MCF 10A (cell line): ENCODE data around the gene EIF2S3. TPM values are rescaled to one million over a fixed set of nuclear protein-coding genes. Genes with fewer than 3 reads are reported as not detected.
"Not testable (repeated sequence)": the region's sequence is repeated elsewhere in the genome, so short reads cannot be mapped to it uniquely, and the experiment has no call there.

Experiments used
- BruUV-seq: library from RNA; stranded (reverse); fragments of 400-500 nt; replicated peaks from 2 replicates; lab custom pipeline; 2021; lab: Mats Ljungman, UMichigan
- CTCF ChIA-PET: fragments of 300-600 bp; sonication (Branson Sonifier 250); formaldehyde crosslinking; extraction: SDS; loops from one replicate; lab custom pipeline; 2021; ENCODE audit warnings: antibody characterized with exemption, inconsistent platforms; lab: Yijun Ruan, JAX
- POLR2A ChIA-PET: fragments of 300-600, 350-650 bp; sonication (Branson Sonifier 250); formaldehyde crosslinking; extraction: SDS; loops from one replicate; lab custom pipeline; 2020; ENCODE audit warnings: antibody characterized with exemption, inconsistent platforms; lab: Yijun Ruan, JAX
- DNase-seq: peaks from one replicate; pipeline ENCODE4 v3.0.0-alpha.2; 2018; ENCODE audit not compliant: unreplicated experiment
- H3K27ac Mint-ChIP-seq: one replicate; pipeline ENCODE4 v1.8.0; 2022; ENCODE audit warnings: mild to moderate bottlenecking, low read depth, mixed read lengths; ENCODE audit not compliant: unreplicated experiment
- H3K27me3 Mint-ChIP-seq: one replicate; pipeline ENCODE4 v1.8.0; 2022; ENCODE audit warnings: mixed read lengths; ENCODE audit not compliant: insufficient read depth, unreplicated experiment
- H3K36me3 Mint-ChIP-seq: one replicate; pipeline ENCODE4 v1.8.0; 2022; ENCODE audit warnings: mild to moderate bottlenecking, moderate library complexity, mixed read lengths; ENCODE audit not compliant: insufficient read depth, unreplicated experiment
- H3K4me1 Mint-ChIP-seq: one replicate; pipeline ENCODE4 v1.8.0; 2022; ENCODE audit warnings: mixed read lengths; ENCODE audit not compliant: insufficient read depth, unreplicated experiment
- H3K4me3 Mint-ChIP-seq: one replicate; pipeline ENCODE4 v1.8.0; 2022; ENCODE audit warnings: mild to moderate bottlenecking, moderate library complexity, mixed read lengths; ENCODE audit not compliant: unreplicated experiment
- H3K9me3 Mint-ChIP-seq: one replicate; pipeline ENCODE4 v1.8.0; 2022; ENCODE audit warnings: mixed read lengths; ENCODE audit not compliant: unreplicated experiment
- CTCF ChIP-seq: fragments of 200-600 bp; IDR thresholded peaks from one replicate; pipeline ENCODE4 v1.8.0; 2022; ENCODE audit warnings: antibody characterized with exemption, mild to moderate bottlenecking; ENCODE audit not compliant: unreplicated experiment
- intact Hi-C: fragments of 100-400 bp; cut with micrococcal nuclease; formaldehyde crosslinking; loops from 2 replicates; pipeline ENCODE4 v1.14.1; 2022
- total RNA-seq: library from RNA; stranded (reverse); gene quantifications from 2 replicates; pipeline ENCODE4 v1.2.3, GENCODE V29; 2022

Gene EIF2S3
- total RNA-seq, 1 experiment from 2014 or later, result 391 TPM

GRCh38 chrX:24037729-24038128 is 17.0 kb upstream of the EIF2S3 start:
- CTCF ChIA-PET, result no interaction called here
- TF ChIP-seq CTCF, result no peak
- no peaks in the 10 kb centered on the region for H3K9me3 Mint-ChIP-seq
- no TSS peak for BruUV-seq
- no peak overlapping the region for H3K27ac Mint-ChIP-seq
- DNase-seq, result no peak
- H3K36me3 Mint-ChIP-seq, result no peaks in the 10 kb centered on the region
- H3K27me3 Mint-ChIP-seq, result peaks cover 34% of the 10 kb centered on the region
- H3K4me1 Mint-ChIP-seq, result no peaks in the 10 kb centered on the region
- H3K4me3 Mint-ChIP-seq, result no peak overlapping the region
- intact Hi-C loops, result no loop called here
- POLR2A ChIA-PET, result no interaction called here

- POLR2A ChIA-PET, BruUV-seq, H3K4me1 Mint-ChIP-seq, H3K36me3 Mint-ChIP-seq, intact Hi-C loops, H3K27ac Mint-ChIP-seq, H3K9me3 Mint-ChIP-seq, H3K4me3 Mint-ChIP-seq, CTCF ChIA-PET, DNase-seq: not testable (repeated sequence)
- peaks cover 16% of the 10 kb centered on the region for H3K27me3 Mint-ChIP-seq
Measured at GRCh38 chrX:24046060-24046459, 8.7 kb upstream of the EIF2S3 start.

- intact Hi-C loops, BruUV-seq, DNase-seq, H3K9me3 Mint-ChIP-seq, H3K4me3 Mint-ChIP-seq, H3K27ac Mint-ChIP-seq, H3K36me3 Mint-ChIP-seq, H3K4me1 Mint-ChIP-seq: not testable (repeated sequence)
- CTCF ChIA-PET, result interaction anchor here (0.6 kb wide), 1 partner anchor 122 kb away, joined by 3 read pairs; no protein-coding TSS in a partner anchor
- POLR2A ChIA-PET, result interaction anchor here (0.6 to 0.8 kb wide), 2 partner anchors 142 to 267 kb away, joined by 3 to 4 read pairs; partner anchors contain the start of genes APOO, CXorf58 and SAT1
- peaks cover 10% of the 10 kb centered on the region for H3K27me3 Mint-ChIP-seq
Measured at GRCh38 chrX:24049643-24050042, 5.1 kb upstream of the EIF2S3 start.

GRCh38 chrX:24050522-24051318 is 4.0 kb upstream of the EIF2S3 start:
- DNase-seq, H3K9me3 Mint-ChIP-seq, BruUV-seq, H3K4me1 Mint-ChIP-seq, intact Hi-C loops, H3K36me3 Mint-ChIP-seq, H3K4me3 Mint-ChIP-seq, H3K27ac Mint-ChIP-seq: not testable (repeated sequence)
- ChIA-PET CTCF (interaction anchor here (0.6 kb wide), 1 partner anchor 510 kb away, joined by 4 read pairs; no protein-coding TSS in a partner anchor), POLR2A (interaction anchor here (0.8 kb wide), 1 partner anchor 143 kb away, joined by 3 read pairs; the partner anchor contains the start of genes APOO and CXorf58)
- H3K27me3 Mint-ChIP-seq, result peaks cover 10% of the 10 kb centered on the region

GRCh38 chrX:24055043-24055356 is 244 bp downstream of the EIF2S3 start:
- intact Hi-C loops, result no loop called here
- POLR2A ChIA-PET, result interaction anchor here (0.7 to 4.9 kb wide), 20 partner anchors 9 to 888 kb away, joined by 3 to 114 read pairs (median 6); partner anchors contain the start of genes ACOT9, APOO, CXorf58 and KLHL15
- H3K36me3 Mint-ChIP-seq, result no peaks in the 10 kb centered on the region

More at GRCh38 chrX:24055043-24055356, 244 bp downstream of the EIF2S3 start:
- BruUV-seq, result TSS peak; percentile 66
- DNase-seq, result no peak
- H3K4me1 Mint-ChIP-seq, result no peaks in the 10 kb centered on the region
- CTCF ChIA-PET, result interaction anchor here (0.6 to 3.3 kb wide), 17 partner anchors 14 to 444 kb away, joined by 3 to 23 read pairs (median 6); partner anchors contain the start of genes APOO, CXorf58 and KLHL15
- no peak for TF ChIP-seq CTCF
- no peaks in the 10 kb centered on the region for H3K9me3 Mint-ChIP-seq
- H3K27ac Mint-ChIP-seq, result peak overlapping the region; percentile 99
- H3K4me3 Mint-ChIP-seq, result no peak overlapping the region
- H3K27me3 Mint-ChIP-seq, result peaks cover 10% of the 10 kb centered on the region
